D341Med (cell line): ENCODE measurements around the gene KCNK1.
"Not testable (repeated sequence)": the region's sequence is repeated elsewhere in the genome, so short reads cannot be mapped to it uniquely, and the experiment has no call there.

Source experiments
- DNase-seq: peaks from one replicate; pipeline ENCODE4 v3.0.0; 2012; ENCODE audit warnings: low spot score

The KCNK1 gene

GRCh38 chr1:233607252-233608119 lies 6.4 kb upstream of the KCNK1 start:
- DNase-seq: no peak

GRCh38 chr1:233608988-233609387 lies 4.9 kb upstream of the KCNK1 start:
- no peak for DNase-seq

DNA sequence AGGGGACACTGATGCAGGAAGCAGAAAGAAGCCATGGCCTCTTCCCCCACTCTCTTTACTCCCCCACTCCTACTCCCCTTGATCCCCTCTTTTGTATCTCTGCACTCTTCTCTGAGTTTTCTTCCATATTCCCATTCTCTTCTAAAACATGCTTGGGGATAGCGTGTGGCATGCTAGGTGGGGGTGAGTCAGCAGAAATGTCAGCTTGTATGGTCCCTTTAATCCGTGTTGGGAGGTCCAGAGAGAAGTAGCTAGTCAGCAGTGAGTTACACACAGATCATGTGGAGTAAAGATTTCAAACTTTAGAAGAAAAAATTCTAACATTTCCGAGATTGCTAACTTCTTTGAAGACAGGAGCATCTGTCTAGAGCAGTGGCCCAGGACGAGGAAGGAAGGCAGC lies 4.0 kb upstream of the KCNK1 start:
- no peak for DNase-seq

- no peak for DNase-seq
Observed at GRCh38 chr1:233610628-233611027, 3.3 kb upstream of the KCNK1 start.

DNA sequence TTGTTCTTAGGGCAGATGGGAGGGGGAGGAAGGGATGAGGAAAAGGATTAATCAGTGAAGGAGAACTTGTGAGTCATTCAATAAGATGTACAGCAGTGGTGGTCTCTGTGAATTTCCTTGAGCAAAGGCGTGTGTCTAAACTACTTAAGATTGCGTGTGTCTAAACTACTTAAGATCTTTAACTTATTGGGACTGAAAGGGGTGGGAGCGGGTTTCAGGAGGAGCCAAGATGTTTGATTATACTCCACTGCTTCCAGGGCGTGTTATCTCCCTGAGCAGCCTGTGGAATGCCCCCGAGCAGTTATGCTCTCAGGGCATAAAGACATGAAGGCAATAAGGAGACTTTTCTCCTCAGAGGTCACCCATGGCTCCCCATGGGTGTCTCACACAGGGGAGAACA lies 2.5 kb upstream of the KCNK1 start:
- not testable (repeated sequence) for DNase-seq

DNA sequence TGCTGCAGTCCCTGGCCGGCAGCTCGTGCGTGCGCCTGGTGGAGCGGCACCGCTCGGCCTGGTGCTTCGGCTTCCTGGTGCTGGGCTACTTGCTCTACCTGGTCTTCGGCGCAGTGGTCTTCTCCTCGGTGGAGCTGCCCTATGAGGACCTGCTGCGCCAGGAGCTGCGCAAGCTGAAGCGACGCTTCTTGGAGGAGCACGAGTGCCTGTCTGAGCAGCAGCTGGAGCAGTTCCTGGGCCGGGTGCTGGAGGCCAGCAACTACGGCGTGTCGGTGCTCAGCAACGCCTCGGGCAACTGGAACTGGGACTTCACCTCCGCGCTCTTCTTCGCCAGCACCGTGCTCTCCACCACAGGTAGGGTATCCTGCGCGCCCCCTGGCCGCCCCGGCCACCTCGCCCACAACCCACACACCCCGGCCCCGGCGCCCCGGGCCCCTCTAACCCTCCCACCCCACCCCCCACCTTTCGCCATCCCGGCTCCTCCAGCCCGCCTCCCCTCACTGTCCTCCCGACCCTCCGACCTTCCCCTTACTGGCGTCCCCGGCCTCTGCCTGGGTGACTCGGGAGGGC lies 352 bp downstream of the KCNK1 start:
- DNase-seq: peak; percentile 60

DNA sequence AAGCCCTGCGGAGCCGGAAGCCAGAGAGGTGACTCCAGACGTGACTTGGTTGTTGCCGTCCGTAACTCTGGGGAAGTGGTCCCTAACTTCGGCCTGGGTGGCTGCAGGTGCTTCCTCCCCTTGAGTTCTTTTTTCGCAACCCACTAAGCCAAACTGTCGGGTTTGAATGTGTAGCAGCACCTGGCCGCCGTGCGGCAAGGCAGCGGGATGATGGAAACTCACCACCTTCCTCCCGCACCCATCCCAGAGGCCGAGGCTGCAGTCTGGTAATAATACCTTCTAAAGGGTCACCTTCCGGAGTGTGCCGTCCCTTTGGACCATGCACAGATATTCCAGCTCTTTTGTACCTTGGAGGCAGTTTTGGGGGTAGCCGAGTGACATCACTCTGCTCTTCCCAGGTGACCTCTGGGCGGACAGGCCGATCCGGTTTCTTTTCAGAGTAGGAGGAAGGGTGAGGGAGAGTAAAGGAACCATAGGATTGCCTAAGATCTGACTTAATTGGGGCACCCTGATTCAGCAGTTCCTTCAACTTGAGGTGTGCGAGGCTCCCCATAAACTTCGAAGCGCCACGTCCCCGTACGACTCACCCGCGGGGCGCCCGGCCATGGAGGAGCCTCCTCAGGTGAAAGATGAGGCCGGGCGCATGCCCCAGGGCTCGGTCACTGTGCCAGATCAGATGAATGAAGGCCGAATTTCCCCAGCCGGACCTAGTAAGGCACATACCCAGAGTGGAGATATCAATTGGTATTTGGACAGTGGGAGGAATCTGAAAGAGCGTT lies 1.0 kb downstream of the KCNK1 start:
- DNase-seq: no peak

- DNase-seq: no peak
Observed at GRCh38 chr1:233615571-233615970, 1.7 kb downstream of the KCNK1 start.

GRCh38 chr1:233617025-233617424 lies 3.1 kb downstream of the KCNK1 start:
- no peak for DNase-seq

DNA sequence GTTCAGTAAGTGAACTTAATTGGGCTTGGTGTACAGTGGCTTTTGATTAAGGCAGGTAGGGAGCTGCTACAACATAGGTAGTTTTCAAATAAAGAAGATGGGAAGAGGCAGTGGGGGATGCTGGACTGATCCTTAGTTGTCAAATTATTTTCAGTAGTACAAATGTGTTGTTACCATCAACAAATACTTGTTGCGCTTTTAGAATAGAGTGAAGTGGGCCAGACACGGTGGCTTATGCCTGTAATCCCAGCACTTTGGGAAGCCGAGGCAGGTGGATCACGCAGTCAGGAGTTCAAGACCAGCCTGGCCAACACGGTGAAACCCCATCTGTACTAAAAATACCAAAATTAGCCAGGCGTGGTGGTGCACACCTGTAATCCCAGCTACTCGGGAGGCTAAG lies 5.5 kb downstream of the KCNK1 start:
- DNase-seq: not testable (repeated sequence)

DNA sequence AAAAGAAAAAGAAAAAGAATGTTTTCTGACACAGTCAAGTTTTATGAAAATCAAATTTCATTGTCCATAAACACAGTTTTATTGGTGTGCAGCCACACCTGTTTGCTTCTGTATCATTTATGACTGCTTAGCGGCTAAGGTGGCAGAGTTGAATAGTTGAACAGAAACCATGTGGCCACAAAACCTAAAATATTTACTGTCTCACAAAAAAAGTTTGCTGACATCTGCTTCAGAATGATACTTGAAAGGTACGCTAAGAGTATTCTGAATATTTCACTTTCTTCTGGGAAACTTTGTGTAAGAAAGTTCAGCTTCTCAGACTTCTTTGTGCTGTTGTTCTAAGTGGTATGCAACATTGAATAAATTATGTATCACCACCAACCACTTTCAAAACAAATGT lies 6.2 kb downstream of the KCNK1 start:
- DNase-seq: no peak

- DNase-seq: no peak
Observed at GRCh38 chr1:233621923-233622322, 8.0 kb downstream of the KCNK1 start.

DNA sequence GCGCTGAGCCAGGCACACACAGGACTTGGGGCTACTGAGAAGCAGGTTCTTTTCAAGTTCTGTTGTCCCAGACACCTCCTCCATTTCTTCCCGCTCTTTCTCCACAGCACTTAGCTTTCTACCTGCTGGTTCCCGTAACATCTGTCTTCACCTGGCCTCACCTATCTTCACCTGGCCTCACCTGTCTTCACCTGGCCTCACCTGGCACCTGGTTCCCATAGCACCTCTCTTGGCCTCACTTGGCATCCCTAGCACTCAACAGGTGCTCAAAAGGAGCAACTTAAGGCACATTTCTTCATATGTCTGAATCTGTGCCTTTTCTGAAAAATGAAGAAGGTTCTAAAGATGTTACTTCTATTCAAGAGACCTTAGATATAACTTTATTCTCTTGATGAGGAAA lies 10.4 kb downstream of the KCNK1 start:
- no peak for DNase-seq

- no peak for DNase-seq
Observed at GRCh38 chr1:233625087-233625486, 11.2 kb downstream of the KCNK1 start.

- DNase-seq: no peak
Observed at GRCh38 chr1:233625510-233625981, 11.6 kb downstream of the KCNK1 start.

DNA sequence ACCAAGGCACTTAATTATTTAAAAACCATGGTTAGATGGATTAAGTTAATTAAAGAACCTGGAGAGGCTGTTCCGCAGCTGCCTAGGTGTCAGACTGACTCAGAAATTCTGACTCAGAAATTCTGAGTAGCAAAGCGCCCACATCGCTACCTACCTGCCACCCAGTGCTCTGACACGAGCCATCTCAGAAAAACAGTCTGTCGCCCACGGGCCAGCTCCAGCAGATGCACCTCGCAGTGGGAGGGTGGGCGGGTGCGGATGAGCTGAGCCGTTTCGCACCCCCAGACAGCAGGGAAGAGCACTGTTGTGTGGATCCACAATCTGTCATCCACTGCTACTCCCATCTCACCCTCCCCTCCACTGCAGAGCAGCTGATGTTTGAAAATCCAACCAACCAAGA lies 13.5 kb downstream of the KCNK1 start:
- DNase-seq: no peak

GRCh38 chr1:233627823-233628222 lies 13.9 kb downstream of the KCNK1 start:
- no peak for DNase-seq

DNA sequence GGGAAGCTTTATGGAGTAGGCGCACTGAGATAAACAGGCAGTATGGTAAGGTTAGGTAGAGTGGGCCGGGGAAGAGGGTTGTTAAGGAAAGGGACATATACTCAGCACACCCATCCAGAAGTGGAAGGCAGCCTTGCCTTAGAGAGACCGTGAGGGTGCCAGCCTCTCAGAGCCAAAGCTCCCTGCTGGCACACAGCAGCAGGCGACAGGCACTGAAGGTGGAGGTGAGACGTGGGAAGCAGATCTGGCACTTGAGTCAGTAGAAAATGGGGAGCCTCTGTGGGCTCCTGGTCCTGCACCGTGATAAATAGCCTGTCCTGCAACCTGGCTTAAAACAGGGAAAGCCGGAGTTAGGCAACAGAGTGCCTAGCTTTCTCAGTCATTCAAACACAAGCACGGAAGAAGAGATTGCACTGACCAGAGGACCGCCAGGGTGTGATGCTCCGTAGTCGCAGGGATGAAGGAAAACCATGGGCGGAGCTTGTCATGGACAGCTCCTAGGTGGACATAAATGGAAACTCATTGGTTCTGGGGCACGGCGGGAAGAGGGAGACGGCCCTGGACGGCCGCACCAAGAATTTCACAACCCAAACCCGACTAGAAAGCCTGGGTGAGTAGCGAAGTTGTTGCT lies 15.5 kb downstream of the KCNK1 start:
- DNase-seq: no peak

DNA sequence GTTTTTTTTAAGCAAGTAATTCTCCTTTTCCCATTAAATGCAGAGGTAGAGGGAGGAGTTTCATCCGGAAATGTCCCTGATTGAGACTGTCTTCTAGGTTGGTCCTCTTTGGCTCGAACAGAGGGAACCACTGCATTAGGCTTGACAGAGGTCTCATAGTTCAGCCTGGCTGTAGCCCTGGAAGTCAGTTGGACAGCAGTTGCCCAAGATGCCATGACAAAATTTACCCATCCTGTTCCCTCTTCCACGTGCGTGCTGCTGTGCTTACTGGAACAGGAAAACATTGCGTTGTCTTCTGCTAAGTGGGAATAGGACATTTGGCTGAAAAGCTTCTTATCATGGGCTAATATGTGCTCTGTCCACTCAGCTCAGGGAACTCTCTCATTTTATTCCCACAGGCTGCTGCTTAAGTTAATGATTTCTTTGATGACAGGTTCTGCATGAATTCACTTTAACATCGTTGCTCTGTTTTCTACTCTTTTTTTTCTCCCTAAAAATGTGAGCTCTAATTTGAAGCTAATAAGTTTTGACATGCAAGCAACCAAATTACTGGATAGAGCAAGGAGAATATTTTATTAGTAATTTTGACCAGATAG lies 18.0 kb downstream of the KCNK1 start:
- DNase-seq: no peak

GRCh38 chr1:233632436-233632835 lies 18.5 kb downstream of the KCNK1 start:
- no peak for DNase-seq

GRCh38 chr1:233635765-233636502 lies 22.0 kb downstream of the KCNK1 start:
- DNase-seq: no peak
